CD4-positive, alpha-beta T cell treated with Interleukin-17A for 4 hours (primary cell): ENCODE measurements around the gene LHFPL2.
"Not testable (repeated sequence)": the region's sequence is repeated elsewhere in the genome, so short reads cannot be mapped to it uniquely, and the experiment has no call there.

Source experiments
- DNase-seq: peaks from one replicate; pipeline ENCODE4 v3.0.0-alpha.2; 2020; ENCODE audit warnings: mixed read lengths

LHFPL2 gene, protein sequence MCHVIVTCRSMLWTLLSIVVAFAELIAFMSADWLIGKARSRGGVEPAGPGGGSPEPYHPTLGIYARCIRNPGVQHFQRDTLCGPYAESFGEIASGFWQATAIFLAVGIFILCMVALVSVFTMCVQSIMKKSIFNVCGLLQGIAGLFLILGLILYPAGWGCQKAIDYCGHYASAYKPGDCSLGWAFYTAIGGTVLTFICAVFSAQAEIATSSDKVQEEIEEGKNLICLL

GRCh38 chr5:78648359-78649210, at the start of gene LHFPL2:
TSS of gene LHFPL2 (minus strand) at chr5:78648772. CDS start at chr5:78510213, 138,559 bp downstream.
- peak; percentile 6 for DNase-seq

DNA sequence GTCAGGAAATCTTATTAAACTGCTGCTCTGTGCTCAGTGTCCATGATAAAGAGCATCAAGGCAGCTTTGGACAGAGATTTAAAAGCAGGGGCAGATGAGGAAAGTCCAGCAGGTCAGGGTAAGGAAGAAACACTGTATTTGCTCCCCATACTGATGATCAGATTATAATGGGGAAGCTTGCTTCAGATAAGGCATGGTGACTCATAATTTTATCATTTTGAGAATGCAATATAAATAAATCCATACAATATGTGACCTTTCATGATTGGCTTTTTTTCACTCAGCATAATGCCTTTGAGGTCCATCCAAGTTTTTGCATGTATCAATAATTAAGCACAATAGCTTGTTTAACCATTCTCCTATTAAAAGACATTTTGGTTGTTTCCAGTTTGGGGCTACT, 48.1 kb upstream of the LHFPL2 start:
- no peak for DNase-seq

DNA sequence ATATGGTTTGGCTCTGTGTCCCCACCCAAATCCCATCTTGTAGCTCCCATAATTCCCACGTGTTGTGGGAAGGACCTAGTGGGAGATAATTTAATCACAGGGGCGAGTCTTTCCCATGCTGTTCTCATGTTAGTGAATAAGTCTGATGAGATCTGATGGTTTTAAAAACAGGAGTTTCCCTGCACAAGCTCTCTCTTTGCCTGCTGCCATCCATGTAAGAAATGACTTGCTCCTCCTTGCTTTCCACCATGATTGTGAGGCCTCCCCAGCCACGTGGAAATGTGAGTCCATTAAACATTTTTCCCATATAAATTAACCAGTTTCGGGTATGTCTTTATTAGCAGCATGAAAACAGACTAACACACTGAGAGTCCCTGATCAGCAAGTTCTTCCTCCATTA, 47.5 kb upstream of the LHFPL2 start:
- DNase-seq: not testable (repeated sequence)

GRCh38 chr5:78693339-78693738, 44.8 kb upstream of the LHFPL2 start:
- DNase-seq: no peak

- DNase-seq: no peak
Measured at GRCh38 chr5:78691084-78691960, 42.8 kb upstream of the LHFPL2 start.

DNA sequence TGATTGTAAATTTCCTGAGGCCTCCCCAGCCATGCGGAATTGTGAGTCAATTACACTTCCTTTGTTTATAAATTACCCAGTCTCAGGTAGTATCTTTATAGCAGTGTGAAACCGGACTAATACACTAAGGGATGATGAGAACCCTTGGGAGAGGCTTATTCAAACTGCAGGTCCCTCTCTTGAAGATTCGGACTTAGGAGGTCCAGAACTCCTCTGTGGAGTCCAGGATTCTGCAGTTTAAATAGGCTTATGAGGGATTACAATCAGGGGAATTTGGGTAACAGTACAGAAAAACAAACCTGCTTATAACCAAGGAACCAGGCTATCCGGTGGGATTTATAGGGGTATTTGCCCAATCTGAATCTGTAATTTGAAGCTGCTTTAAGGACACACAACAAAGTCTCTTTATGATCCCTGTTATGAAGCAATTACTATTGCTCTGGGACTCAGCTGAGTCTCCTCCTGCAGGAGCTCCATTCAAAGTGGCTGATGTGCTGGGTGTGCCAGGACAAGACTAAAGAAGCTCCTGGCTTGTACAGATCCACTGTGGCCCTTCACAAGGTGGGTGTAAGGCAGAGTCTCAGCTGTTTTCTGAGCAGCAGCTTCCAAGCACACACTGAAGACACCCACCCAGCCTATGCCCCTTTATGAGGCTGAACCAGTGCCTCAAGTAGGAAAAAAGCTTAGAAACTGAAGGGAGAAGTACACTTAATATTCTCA, 41.8 kb upstream of the LHFPL2 start:
- no peak for DNase-seq

- no peak for DNase-seq
Measured at GRCh38 chr5:78689540-78690252, 41.1 kb upstream of the LHFPL2 start.

DNA sequence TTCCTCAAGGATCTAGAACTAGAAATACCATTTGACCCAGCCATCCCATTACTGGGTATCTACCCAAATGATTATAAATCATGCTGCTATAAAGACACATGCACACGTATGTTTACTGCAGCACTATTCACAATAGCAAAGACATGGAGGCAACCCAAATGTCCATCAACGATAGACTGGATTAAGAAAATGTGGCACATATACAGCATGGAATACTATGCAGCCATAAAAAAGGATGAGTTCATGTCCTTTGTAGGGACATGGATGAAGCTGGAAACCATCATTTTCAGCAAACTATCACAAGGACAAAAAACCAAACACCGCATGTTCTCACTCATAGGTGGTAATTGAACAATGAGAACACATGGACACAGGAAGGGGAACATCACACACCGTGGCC, 38.9 kb upstream of the LHFPL2 start:
- not testable (repeated sequence) for DNase-seq

- DNase-seq: not testable (repeated sequence)
Measured at GRCh38 chr5:78683905-78684304, 35.3 kb upstream of the LHFPL2 start.

GRCh38 chr5:78679905-78680304, 31.3 kb upstream of the LHFPL2 start:
- no peak for DNase-seq

DNA sequence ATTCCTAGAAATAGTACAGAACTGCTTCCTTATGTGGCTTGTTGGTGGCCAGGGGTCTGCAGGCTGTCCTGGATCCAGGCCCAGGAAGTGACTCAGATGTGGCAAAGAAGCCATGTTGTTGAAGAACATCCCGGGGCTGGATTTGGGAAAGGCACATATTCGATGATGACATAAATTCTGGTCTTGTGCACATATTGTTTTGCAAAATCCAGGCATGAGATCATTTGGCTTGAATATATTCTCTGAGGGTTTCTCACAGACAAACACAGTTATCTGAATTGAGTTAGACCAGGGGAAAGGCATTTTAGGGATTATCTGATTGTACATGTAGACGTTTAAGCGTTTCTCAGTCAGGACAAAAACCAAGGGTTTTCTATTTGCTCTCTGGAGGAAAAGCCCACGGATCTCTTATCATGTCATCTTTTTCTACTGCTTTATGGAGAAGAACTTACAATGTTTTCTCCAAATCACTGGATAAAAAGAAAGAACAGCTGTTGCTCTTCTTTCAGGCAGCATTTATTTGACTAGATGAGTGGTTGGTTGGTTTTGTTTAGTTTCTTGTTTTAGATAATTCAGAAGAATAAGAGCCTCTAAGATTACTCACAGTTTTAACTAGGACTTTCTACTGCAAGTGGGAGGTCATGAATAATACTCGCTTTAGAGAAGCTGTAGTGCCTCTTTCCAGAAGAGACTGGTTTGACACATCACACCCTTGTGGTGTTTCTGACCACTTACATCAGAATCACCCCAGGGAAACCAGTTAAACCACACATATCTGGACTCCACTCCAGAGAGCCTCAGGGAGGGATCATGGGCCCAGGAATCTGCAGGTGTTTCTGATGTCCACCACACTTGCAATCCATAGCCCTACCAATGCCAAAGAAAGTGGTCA, 29.5 kb upstream of the LHFPL2 start:
- DNase-seq: no peak

DNA sequence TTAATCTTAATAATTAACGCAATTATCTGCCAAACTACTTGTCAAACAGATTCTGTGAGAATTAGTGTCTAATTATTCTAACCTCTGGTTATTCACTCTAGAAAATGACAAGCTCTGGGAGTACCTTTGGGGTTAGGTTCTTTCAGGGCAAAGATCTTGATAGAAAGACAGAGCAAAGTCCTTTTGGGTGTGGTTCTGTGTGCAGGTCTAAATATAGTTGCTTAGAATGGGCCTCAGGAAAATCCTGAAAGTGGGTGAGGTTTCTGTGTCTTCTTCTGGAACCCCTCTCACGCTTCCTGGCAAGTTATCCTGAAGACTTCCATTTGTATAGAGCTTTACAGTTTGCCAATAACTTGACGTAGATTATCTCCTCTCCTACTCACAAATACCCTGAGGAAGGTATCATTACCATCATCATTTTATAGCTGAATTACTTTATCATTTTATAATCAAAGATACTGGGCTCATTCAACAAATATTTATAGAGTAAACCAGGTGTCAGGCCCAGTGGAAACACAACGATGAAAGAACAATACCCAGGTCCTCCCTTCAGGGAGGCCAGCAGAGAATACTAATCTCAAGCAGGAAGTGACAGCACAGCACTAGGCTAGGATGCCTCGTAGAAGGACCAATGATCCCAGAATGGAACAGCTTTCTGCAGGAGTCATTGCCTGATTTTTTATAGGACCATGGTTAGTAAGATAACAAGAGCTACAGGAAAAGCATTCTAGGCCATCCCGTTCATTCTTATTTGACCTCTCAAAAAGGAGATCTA, 27.6 kb upstream of the LHFPL2 start:
- no peak for DNase-seq

DNA sequence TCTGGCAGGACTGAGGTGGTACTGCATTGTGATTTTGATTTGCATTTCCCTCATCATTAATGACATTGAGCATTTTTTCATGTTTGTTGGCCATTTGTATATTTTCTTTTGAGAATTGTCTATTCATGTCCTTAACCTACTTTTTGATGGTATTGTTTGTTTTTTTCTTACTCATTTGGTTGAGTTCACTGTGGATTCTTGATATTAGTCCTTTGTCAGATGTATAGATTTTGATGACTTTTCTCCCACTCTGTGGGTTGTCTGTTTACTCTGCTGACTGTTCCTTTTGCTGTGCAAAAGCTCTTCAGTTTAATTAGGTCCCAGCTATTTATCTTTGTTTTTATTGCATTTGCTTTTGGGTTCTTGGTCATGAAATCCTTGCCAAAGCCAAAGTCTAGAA, 25.3 kb upstream of the LHFPL2 start:
- DNase-seq: not testable (repeated sequence)

GRCh38 chr5:78672154-78672553, 23.6 kb upstream of the LHFPL2 start:
- no peak for DNase-seq

DNA sequence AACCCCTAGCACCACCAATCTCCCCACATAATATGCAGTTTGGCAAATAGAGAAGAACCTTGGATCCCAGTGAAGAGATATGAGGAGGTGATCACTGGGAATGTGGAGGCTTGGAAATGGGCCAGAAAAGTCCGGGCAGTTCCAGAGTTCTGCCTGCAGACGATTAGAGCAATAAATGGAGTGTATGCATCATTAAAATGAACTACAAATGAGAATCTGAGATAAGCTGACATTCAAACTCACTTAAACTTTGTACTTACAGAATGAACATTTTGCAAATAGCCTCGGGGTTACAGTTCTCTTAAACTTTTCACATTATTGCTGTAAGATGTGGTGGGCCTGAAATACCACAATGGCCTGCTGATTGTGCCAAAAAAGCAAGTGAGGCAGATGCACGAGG, 23.0 kb upstream of the LHFPL2 start:
- no peak for DNase-seq

- no peak for DNase-seq
Measured at GRCh38 chr5:78670701-78671269, 22.2 kb upstream of the LHFPL2 start.

- DNase-seq: no peak
Measured at GRCh38 chr5:78669331-78669730, 20.8 kb upstream of the LHFPL2 start.

- DNase-seq: no peak
Measured at GRCh38 chr5:78667461-78668103, 19.0 kb upstream of the LHFPL2 start.

- DNase-seq: not testable (repeated sequence)
Measured at GRCh38 chr5:78666975-78667374, 18.4 kb upstream of the LHFPL2 start.
